ENCODE results near the gene LTBP4. TPM values are rescaled to one million over a fixed set of nuclear protein-coding genes. Genes with fewer than 3 reads are reported as not detected.

LTBP4 gene
- total RNA-seq, 1 donor from 2014 or later: 75.1 TPM

GRCh38 chr19:40570313-40571004 lies 30.7 kb upstream of the LTBP4 start:
- CTCF ChIA-PET: interaction anchor here (0.7 to 2.2 kb wide), 12 partner anchors 12 to 265 kb away, joined by 3 to 21 read pairs (median 5); partner anchors contain the start of genes BLVRB and LTBP4
- Mint-ChIP-seq H3K36me3 (ENCODE audit: low read depth) (no peaks in the 10 kb centered on the region), H3K4me1 (peaks cover 22% of the 10 kb centered on the region), H3K4me3 (peak overlapping the region; percentile 70), H3K27me3 (peaks cover 13% of the 10 kb centered on the region), H3K27ac (peak overlapping the region; percentile 81), H3K9me3 (peaks cover 4% of the 10 kb centered on the region)
- no peak for TF ChIP-seq CTCF (IDR thresholded peaks at IDR 0.05)
- ATAC-seq (ENCODE audit: low read depth): peak; percentile 95
- DNase-seq: peak; percentile 98
- intact Hi-C loops (cut with micrococcal nuclease): loop anchor here (1.0 to 5.0 kb wide), 8 partner anchors 10 to 286 kb away; partner anchors contain the start of genes AKT2, NUMBL and SERTAD3
- POLR2A ChIA-PET: interaction anchor here (0.6 to 2.4 kb wide), 25 partner anchors 8 to 1200 kb away, joined by 3 to 25 read pairs (median 5); partner anchors contain the start of genes AKT2, BLVRB, PSMC4 and RAB4B

- H3K27ac Mint-ChIP-seq: peak overlapping the region; percentile 81
- no peak for DNase-seq
- ChIA-PET CTCF (interaction anchor here (0.6 to 2.2 kb wide), 11 partner anchors 12 to 266 kb away, joined by 3 to 21 read pairs (median 4); partner anchors contain the start of genes BLVRB and LTBP4), POLR2A (interaction anchor here (0.6 to 2.4 kb wide), 19 partner anchors 9 to 1201 kb away, joined by 3 to 25 read pairs (median 4); partner anchors contain the start of genes AKT2, BLVRB, PSMC4 and RAB4B)
- peak overlapping the region; percentile 39 for H3K4me3 Mint-ChIP-seq
- peaks cover 25% of the 10 kb centered on the region for H3K4me1 Mint-ChIP-seq
- no peaks in the 10 kb centered on the region for H3K36me3 Mint-ChIP-seq (ENCODE audit: low read depth)
- H3K27me3 Mint-ChIP-seq: peaks cover 9% of the 10 kb centered on the region
- peaks cover 4% of the 10 kb centered on the region for H3K9me3 Mint-ChIP-seq
- no peak for ATAC-seq (ENCODE audit: low read depth)
- intact Hi-C loops (cut with micrococcal nuclease): loop anchor here (2.0 to 5.0 kb wide), 3 partner anchors 64 to 286 kb away; partner anchors contain the start of genes AKT2 and NUMBL
- no peak for TF ChIP-seq CTCF (IDR thresholded peaks at IDR 0.05)
These were observed 30.2 kb upstream of the LTBP4 start for GRCh38 chr19:40571005-40571318.

- peaks cover 4% of the 10 kb centered on the region for H3K27me3 Mint-ChIP-seq
- CTCF ChIA-PET: interaction anchor here (2.0 kb wide), 1 partner anchor 63 kb away, joined by 18 read pairs; no protein-coding TSS in a partner anchor
- POLR2A ChIA-PET: interaction anchor here (2.0 to 2.3 kb wide), 3 partner anchors 31 to 287 kb away, joined by 11 to 24 read pairs (median 19); partner anchors contain the start of gene AKT2
- H3K4me1 Mint-ChIP-seq: peaks cover 31% of the 10 kb centered on the region
- intact Hi-C loops (cut with micrococcal nuclease): loop anchor here (2.0 to 5.0 kb wide), 3 partner anchors 63 to 287 kb away; partner anchors contain the start of genes AKT2 and NUMBL
- ATAC-seq (ENCODE audit: low read depth): no peak
- H3K27ac Mint-ChIP-seq: no peak overlapping the region
- H3K4me3 Mint-ChIP-seq: no peak overlapping the region
- DNase-seq: no peak
- no peaks in the 10 kb centered on the region for H3K36me3 Mint-ChIP-seq (ENCODE audit: low read depth)
- peaks cover 4% of the 10 kb centered on the region for H3K9me3 Mint-ChIP-seq
- TF ChIP-seq CTCF (IDR thresholded peaks at IDR 0.05): no peak
These were observed 29.2 kb upstream of the LTBP4 start for GRCh38 chr19:40571831-40572495.

GRCh38 chr19:40575326-40575725 lies 25.8 kb upstream of the LTBP4 start:
- Mint-ChIP-seq H3K9me3 (peaks cover 4% of the 10 kb centered on the region), H3K4me1 (peaks cover 39% of the 10 kb centered on the region), H3K27ac (no peak overlapping the region), H3K4me3 (peak overlapping the region; percentile 56), H3K36me3 (ENCODE audit: low read depth) (peaks cover 22% of the 10 kb centered on the region), H3K27me3 (no peaks in the 10 kb centered on the region)
- DNase-seq: no peak
- POLR2A ChIA-PET: interaction anchor here (1.0 to 1.6 kb wide), 3 partner anchors 28 to 38 kb away, joined by 4 to 8 read pairs (median 7); no protein-coding TSS in a partner anchor
- no peak for TF ChIP-seq CTCF (IDR thresholded peaks at IDR 0.05)
- CTCF ChIA-PET: interaction anchor here (1.0 to 1.4 kb wide), 4 partner anchors 24 to 30 kb away, joined by 3 to 5 read pairs (median 3); no protein-coding TSS in a partner anchor
- no peak for ATAC-seq (ENCODE audit: low read depth)
- intact Hi-C loops (cut with micrococcal nuclease): no loop called here

All from activated B cell treated with CpG ODN at 0.5 μM for 24 hours (primary cell).